Measurements from ENCODE around the gene ADAMTS15.

Gene ADAMTS15

DNA sequence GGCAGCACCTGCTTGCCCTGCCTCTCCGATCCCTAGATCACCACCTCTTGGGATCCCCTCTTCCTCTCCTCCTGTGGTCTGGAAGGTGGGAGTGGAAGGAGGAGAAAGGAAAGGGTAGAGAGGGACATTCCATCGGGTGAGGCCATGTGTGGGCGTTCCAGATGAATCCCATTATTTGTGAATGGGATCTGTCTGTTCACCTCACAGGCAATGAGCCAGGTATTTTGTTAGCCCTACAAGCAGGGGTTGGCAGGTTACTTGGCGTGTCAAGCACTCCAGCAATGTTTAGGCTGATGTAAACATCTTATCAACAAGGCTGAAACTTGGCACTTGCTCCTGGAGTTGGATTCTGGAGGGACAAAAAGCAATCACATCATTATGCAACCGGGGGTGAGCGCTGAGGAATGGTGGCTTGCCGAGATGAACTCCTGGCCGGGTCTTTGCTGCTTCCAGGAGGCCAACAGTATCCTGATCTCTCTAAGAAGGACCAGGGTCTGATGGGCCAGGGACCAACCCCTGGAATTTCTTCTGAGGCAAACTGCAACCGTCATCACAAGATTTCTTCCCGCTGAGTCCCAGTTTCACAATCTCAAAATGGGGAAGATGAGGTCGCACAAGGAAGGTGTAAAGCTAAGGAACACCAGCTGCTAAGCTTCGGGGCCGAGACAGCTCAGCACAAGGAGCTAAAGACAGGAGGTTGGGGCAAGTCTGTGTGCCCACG lies 27.8 kb upstream of the ADAMTS15 start:
- no peak for DNase-seq

DNA sequence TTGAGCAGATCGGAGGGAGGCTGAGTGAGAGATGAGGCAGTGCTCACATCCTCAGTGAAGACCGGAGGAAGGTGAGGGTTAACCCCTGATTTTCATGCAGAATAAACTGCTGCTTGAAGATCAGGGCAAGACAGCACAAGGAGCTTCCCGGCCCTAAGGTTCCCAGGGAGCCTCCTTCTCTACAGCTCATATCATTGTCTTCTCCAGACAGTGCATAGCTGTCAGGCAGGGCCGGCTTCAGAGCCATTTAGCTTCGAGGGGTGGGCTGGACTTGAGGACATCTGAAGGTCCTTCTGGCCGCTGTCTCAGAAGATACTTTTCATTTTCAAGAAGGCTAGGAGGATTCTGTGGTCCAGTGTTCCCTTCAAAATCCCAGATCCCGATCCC lies 27.3 kb upstream of the ADAMTS15 start:
- DNase-seq, result no peak

GRCh38 chr11:130421697-130422096 lies 26.7 kb upstream of the ADAMTS15 start:
- DNase-seq, result no peak

DNA sequence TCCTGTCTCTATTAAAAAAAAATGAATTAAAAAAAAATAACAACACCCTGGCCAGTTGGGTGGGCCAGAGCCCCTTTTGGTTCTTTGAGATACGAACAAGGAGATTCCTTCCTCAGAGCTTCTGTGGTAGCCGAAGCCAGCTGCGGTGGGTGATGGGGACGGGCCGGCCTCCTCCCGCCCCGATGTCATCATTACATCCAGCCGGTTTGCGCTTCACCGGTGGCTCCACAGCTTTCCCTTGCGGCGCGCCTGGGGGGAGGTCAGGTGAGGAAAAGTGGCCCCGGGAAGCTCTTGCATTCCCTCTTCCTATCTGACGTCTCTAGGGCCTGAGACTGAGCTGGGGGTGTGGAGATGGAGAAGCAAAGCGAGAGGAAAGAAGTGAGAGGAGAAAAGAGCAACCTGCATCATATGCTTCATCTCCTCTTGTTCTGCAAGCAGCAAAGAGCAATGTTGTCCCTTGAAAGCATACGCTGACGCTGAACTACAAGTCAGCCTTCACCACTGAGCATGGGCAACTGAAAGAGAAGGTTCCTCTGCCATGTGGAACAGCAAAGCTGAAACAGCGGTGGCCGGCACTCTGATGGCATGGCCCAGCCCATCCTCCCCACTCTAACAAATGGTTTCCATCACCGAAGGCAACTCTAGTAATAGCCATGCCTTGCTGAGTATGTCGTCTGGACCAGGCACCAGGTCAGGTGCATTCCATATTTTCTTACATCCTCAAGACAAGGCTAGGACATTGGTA lies 26.0 kb upstream of the ADAMTS15 start:
- no peak for DNase-seq

GRCh38 chr11:130423541-130424142 lies 24.8 kb upstream of the ADAMTS15 start:
- no peak for DNase-seq

GRCh38 chr11:130424613-130425140 lies 23.8 kb upstream of the ADAMTS15 start:
- no peak for DNase-seq

- no peak for DNase-seq
Measured at GRCh38 chr11:130425156-130425555, 23.3 kb upstream of the ADAMTS15 start.

GRCh38 chr11:130426223-130426836 lies 22.1 kb upstream of the ADAMTS15 start:
- no peak for DNase-seq

- DNase-seq, result no peak
Measured at GRCh38 chr11:130426837-130427341, 21.6 kb upstream of the ADAMTS15 start.

GRCh38 chr11:130427581-130428315 lies 20.7 kb upstream of the ADAMTS15 start:
- DNase-seq, result no peak

- DNase-seq, result no peak
Measured at GRCh38 chr11:130428316-130429119, 19.9 kb upstream of the ADAMTS15 start, which contains the start of gene ADAMTS8. Gene ADAMTS8 (minus strand): TSS chr11:130428609. CDS start chr11:130428286, 323 bp downstream.

DNA sequence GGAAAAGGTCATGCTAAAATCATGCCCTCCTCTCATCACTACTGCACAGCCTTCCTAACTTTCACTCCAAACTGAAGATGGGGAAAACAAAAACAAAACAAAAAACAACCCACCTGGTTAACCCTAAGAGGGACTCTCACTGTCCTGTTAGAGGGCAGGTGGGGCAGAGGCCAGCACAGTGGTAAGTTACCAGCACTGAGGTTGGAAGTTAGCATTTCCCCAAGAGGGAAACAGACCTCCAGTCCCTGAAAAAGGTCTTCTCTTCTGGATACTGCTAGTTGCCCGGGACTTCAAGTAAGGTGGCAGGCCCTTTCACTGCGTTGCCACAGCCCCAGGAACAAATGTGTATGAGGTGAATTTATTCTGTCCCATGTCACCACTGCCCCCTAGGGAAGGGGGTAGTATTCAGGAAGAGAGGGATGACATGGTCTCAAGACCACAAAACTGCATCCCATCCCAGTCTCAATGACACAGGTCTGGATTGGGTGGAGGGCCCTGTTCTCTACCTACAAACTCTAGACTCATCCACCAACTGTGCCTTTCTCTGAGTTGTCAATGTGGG lies 19.2 kb upstream of the ADAMTS15 start:
- no peak for DNase-seq

- no peak for DNase-seq
Measured at GRCh38 chr11:130429983-130430382, 18.5 kb upstream of the ADAMTS15 start.

DNA sequence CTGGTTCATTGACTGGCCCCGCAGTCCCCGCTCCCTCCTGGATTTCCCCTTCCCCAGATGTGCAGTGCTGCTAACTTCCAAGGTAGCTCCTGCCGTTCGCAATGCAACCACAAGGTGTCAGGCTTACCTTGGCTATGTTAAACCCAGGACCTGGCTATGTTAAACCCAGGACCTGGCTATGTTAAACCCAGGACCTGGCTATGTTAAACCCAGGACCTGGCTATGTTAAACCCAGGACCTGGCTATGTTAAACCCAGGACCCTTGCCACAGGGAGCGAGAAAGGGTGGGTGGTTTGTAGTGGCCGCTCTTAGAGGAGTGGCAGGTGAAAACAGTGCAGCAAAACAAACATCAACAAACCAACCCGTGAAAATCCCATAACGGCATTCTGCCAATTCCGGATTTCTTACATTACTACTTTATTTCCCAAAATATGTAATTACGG lies 17.1 kb upstream of the ADAMTS15 start:
- DNase-seq, result peak; percentile 37

DNA sequence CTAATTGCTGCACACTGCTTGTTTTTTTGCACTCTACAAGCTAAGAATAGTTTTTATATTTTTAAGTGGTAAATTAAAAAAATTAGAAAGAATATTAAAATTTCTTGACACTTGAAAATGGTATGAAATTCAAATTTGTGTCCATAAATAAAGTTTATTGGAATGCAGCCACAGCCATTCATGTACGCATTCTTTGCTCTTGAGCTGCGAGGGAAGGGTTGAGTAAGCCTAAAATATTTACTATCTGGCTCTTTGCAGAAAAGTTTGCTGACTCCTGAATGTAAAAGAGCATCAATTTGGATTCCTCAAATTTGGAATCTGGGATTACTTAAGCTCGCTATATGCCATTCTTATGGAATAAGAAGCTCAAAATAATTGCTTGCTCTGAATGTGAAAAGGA lies 16.6 kb upstream of the ADAMTS15 start:
- DNase-seq, result no peak

DNA sequence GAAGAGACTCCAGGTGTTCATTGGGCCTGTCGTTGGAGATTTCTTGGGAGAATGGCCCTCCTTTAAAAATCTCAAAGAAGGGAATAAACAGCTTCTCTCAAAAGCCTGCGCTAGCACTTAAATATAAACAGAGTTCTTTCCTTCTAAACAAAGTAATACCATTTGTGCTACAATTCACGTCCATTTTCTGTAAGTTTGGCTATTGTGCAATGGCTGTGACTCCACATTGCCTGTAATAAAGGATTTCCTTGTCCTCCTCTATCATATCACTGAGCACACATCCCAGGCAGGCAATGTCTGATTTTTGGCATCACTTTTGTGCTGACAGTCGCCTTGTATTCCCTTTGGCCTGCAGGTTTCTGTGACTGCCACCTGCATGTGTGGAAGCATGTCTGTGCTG lies 15.1 kb upstream of the ADAMTS15 start:
- DNase-seq, result no peak

GRCh38 chr11:130434521-130435223 lies 13.8 kb upstream of the ADAMTS15 start:
- DNase-seq, result peak; percentile 61

DNA sequence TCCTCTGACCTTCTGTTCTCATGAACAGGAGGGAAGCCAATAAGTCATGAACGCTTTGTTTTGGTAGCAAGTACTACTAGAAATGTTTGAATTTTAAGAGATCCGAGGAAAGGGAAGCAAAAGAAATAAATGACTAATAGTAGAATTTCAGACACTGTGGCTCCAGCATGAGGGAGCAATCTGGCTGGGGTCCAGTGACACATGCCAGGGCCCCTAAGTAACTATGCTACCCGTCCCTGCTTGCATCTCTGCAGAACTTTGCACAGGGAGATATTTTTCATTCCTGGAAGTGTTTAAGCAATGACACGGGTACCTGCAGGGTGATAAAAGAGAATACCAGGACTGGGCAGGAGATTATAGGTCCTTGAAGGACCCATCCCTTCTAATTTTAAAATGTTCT lies 12.8 kb upstream of the ADAMTS15 start:
- DNase-seq, result no peak

GRCh38 chr11:130436171-130436570 lies 12.3 kb upstream of the ADAMTS15 start:
- no peak for DNase-seq

- no peak for DNase-seq
Measured at GRCh38 chr11:130437848-130438247, 10.6 kb upstream of the ADAMTS15 start.

All from NCI-H774 (cell line).